A673 (cell line): ENCODE data around the gene IFI44L. TPM values are rescaled to one million over a fixed set of nuclear protein-coding genes. Genes with fewer than 3 reads are reported as not detected.

Source experiments
- BruUV-seq: library from RNA; stranded (reverse); fragments of 400-500 nt; replicated peaks from 2 replicates; lab custom pipeline; 2021; lab: Mats Ljungman, UMichigan
- CTCF ChIA-PET: fragments of 300-600 bp; sonication (Branson Sonifier 250); formaldehyde crosslinking; loops from one replicate; lab custom pipeline; 2022; ENCODE audit warnings: antibody characterized with exemption; lab: Charles Lee
- POLR2A ChIA-PET: fragments of 300-600 bp; sonication (Branson Sonifier 250); formaldehyde crosslinking; loops from one replicate; lab custom pipeline; 2022; ENCODE audit warnings: antibody characterized with exemption; ENCODE audit not compliant: low non-redundant PET; lab: Charles Lee
- DNase-seq: peaks from one replicate; pipeline ENCODE4 v3.0.0-alpha.2; 2015; ENCODE audit warnings: low spot score
- H3K27ac ChIP-seq: fragments of 200-600 bp; sonication (generic); 2 replicates; pipeline ENCODE4 v1.5.1; 2016; ENCODE audit warnings: mixed run types, low read depth, mild to moderate bottlenecking, mixed read lengths, antibody characterized with exemption, low read length; ENCODE audit not compliant: poor library complexity, severe bottlenecking
- H3K27me3 ChIP-seq: fragments of 200-600 bp; sonication (generic); replicated peaks from 2 replicates; pipeline ENCODE4 v1.6.1; 2017; ENCODE audit warnings: mixed run types, low read depth, mild to moderate bottlenecking, mixed read lengths, antibody characterized with exemption, low read length; ENCODE audit not compliant: insufficient read depth, poor library complexity
- H3K36me3 ChIP-seq: fragments of 200-600 bp; sonication (generic); 2 replicates; pipeline ENCODE4 v1.6.1; 2016; ENCODE audit warnings: mixed run types, mild to moderate bottlenecking, mixed read lengths, antibody characterized with exemption, low read length; ENCODE audit not compliant: insufficient read depth, poor library complexity, severe bottlenecking
- H3K4me1 ChIP-seq: fragments of 200-600 bp; sonication (generic); 2 replicates; pipeline ENCODE4 v1.6.1; 2017; ENCODE audit warnings: mixed run types, mild to moderate bottlenecking, mixed read lengths, antibody characterized with exemption, low read length; ENCODE audit not compliant: insufficient read depth, poor library complexity, severe bottlenecking
- H3K4me3 ChIP-seq: fragments of 200-600 bp; sonication (generic); 2 replicates; pipeline ENCODE4 v1.5.1; 2016; ENCODE audit warnings: low read depth, mixed run types, mild to moderate bottlenecking, mixed read lengths, low read length; ENCODE audit not compliant: poor library complexity, severe bottlenecking
- H3K9me3 ChIP-seq: fragments of 200-600 bp; sonication (generic); 2 replicates; pipeline ENCODE4 v1.6.1; 2016; ENCODE audit warnings: mixed run types, low read depth, mild to moderate bottlenecking, mixed read lengths, antibody characterized with exemption, low read length; ENCODE audit not compliant: poor library complexity, severe bottlenecking
- EZH2 ChIP-seq: fragments of 200-600 bp; sonication (generic); IDR thresholded peaks from 2 replicates; pipeline ENCODE4 v1.6.1; 2017; ENCODE audit warnings: borderline replicate concordance, low read depth, mild to moderate bottlenecking, mixed read lengths, antibody characterized with exemption, low read length; ENCODE audit not compliant: poor library complexity, severe bottlenecking
- intact Hi-C: fragments of 100-400 bp; cut with micrococcal nuclease; formaldehyde crosslinking; loops from one replicate; pipeline ENCODE4 v1.10.0; 2022; ENCODE audit not compliant: unreplicated experiment
- total RNA-seq: library from RNA; stranded (reverse); gene quantifications from 2 replicates; pipeline ENCODE4 v1.2.3, GENCODE V29; 2021
- TF ChIP-seq, protein P1 (sequence below): fragments of 300-800, 200-600 bp; sonication (generic); conservative IDR thresholded peaks from 2 replicates; pipeline ENCODE4 v1.5.1; 2017; ENCODE audit warnings: low read depth, mild to moderate bottlenecking, antibody characterized with exemption, low read length, moderate library complexity, mixed read lengths

The IFI44L gene
- total RNA-seq, 1 experiment from 2014 or later = 7.5 TPM

DNA sequence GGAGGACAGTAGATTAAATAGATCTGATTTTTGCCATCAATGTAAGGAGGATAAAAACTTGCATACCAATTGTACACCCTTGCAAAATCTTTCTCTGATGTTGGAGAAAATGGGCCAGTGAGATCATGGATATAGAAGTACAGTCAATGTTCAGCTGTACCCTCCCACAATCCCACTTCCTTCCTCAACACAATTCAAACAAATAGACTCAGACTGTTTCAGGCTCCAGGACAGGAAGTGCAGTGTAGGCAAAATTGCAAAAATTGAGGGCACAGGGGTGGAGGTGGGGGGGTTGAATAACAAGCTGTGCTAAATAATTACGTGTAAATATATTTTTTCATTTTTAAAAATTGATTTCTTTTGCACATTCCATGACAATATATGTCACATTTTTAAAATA is 25.5 kb downstream of the IFI44L start:
- Histone ChIP-seq H3K9me3 (peaks cover 13% of the 10 kb centered on the region), H3K4me3 (no peak overlapping the region), H3K27ac (no peak overlapping the region), H3K4me1 (peaks cover 9% of the 10 kb centered on the region), H3K36me3 (no peaks in the 10 kb centered on the region), H3K27me3 (no peaks in the 10 kb centered on the region)
- TF ChIP-seq, protein P1, sequence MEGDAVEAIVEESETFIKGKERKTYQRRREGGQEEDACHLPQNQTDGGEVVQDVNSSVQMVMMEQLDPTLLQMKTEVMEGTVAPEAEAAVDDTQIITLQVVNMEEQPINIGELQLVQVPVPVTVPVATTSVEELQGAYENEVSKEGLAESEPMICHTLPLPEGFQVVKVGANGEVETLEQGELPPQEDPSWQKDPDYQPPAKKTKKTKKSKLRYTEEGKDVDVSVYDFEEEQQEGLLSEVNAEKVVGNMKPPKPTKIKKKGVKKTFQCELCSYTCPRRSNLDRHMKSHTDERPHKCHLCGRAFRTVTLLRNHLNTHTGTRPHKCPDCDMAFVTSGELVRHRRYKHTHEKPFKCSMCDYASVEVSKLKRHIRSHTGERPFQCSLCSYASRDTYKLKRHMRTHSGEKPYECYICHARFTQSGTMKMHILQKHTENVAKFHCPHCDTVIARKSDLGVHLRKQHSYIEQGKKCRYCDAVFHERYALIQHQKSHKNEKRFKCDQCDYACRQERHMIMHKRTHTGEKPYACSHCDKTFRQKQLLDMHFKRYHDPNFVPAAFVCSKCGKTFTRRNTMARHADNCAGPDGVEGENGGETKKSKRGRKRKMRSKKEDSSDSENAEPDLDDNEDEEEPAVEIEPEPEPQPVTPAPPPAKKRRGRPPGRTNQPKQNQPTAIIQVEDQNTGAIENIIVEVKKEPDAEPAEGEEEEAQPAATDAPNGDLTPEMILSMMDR = no peak
- TF ChIP-seq EZH2 = no peak
- intact Hi-C loops = no loop called here
- no TSS peak for BruUV-seq
- ChIA-PET POLR2A (no interaction called here), CTCF (no interaction called here)
- DNase-seq = peak; percentile 13

DNA sequence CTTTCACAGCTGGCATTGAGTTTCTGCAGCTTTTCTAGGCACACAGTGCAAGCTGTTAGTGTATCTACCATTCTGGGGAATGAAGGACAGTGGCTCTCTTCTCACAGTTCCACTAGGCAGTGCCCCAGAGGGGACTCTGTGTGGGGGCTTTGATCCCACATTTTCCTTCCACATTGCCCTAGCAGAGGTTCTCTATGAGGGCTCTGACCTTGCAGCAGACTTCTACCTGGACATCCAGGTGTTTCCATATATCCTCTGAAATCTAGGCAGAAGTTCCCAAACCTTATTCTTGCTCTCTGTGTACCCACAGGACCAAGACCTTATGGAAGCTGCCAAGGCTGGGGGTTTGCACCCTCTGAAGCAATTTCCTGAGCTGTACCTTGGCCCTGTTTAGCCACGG is 27.0 kb downstream of the IFI44L start:
- Histone ChIP-seq H3K4me3 (no peak overlapping the region), H3K27me3 (no peaks in the 10 kb centered on the region), H3K36me3 (no peaks in the 10 kb centered on the region), H3K27ac (no peak overlapping the region), H3K9me3 (peaks cover 13% of the 10 kb centered on the region), H3K4me1 (peaks cover 9% of the 10 kb centered on the region)
- intact Hi-C loops = no loop called here
- no TSS peak for BruUV-seq
- ChIA-PET CTCF (no interaction called here), POLR2A (no interaction called here)
- TF ChIP-seq, protein P1 = no peak
- TF ChIP-seq EZH2 = no peak
- no peak for DNase-seq

DNA sequence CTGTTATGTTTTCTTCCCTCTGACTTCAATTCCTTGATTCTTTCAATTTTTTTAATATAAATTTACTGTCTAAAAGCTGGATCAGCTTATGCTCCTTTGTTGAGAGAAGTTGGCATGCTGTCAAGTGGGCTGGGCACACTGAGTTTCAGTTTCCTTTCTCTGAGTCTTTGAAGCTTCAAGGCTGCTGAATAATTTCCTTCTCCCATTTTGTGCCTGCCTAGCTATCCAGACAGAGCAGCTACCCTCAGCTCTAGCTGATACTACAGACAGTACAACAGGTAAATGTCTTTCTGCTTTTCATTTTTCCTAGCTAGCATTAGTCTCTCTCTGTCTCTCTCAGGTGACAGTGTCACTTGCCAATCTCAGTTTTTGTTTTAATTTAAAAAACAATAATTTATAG is 29.4 kb downstream of the IFI44L start, which contains the start of gene IFI44:
IFI44 (plus strand) TSS at position 204 of the 400 bp plus-strand sequence. CDS start 365 bp downstream, outside the sequence.
- intact Hi-C loops = loop anchor here (2.0 kb wide), 1 partner anchor 31 kb away; no protein-coding TSS in a partner anchor
- CTCF ChIA-PET = interaction anchor here (0.5 kb wide), 1 partner anchor 727 kb away, joined by 5 read pairs; no protein-coding TSS in a partner anchor
- Histone ChIP-seq H3K27me3 (no peaks in the 10 kb centered on the region), H3K4me3 (peak within 1 kb of the TSS; percentile 42), H3K27ac (peak within 1 kb of the TSS; percentile 35), H3K4me1 (peaks cover 9% of the 10 kb centered on the region), H3K9me3 (peaks cover 7% of the 10 kb centered on the region), H3K36me3 (no peaks in the 10 kb centered on the region)
- POLR2A ChIA-PET = no interaction called here
- no TSS peak for BruUV-seq
- peak; percentile 94 for DNase-seq
- TF ChIP-seq EZH2 = no peak
- TF ChIP-seq, protein P1 = no peak
